ENCODE results near the gene SOCS4.

Gene SOCS4

GRCh38 chr14:55098561-55098898 lies 71.5 kb downstream of the SOCS4 start:
- H3K27ac ChIP-seq, result no peak overlapping the region
- TF ChIP-seq CTCF (conservative IDR thresholded peaks at IDR 0.05), result no peak
